ENCODE data around the gene CCSER2.
"Not testable (repeated sequence)": the region's sequence is repeated elsewhere in the genome, so short reads cannot be mapped to it uniquely, and the experiment has no call there.

The CCSER2 gene

GRCh38 chr10:84510121-84510520 lies 181.7 kb downstream of the CCSER2 start:
- intact Hi-C loops (cut with DNase I), result no loop called here

DNA sequence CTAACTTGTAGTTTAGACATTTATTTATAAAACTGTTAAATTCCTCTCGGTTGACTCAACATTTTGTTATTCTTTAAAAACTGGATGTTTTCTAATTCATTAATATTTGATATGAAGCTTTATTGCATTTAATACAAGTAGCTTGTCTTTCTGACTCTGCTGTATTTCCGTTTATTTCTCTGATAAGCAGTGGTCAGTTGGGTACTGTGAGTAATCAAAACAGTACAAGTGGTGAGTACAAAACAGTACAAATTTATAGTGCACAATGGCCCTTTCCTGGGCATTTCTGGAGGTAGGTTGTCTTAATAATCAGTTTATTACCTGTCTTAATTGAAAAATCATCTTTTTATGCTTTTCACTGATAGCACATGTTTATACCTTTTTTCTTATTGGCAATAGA lies 182.7 kb downstream of the CCSER2 start:
- intact Hi-C loops (cut with DNase I), result no loop called here
- no peak for DNase-seq

More at GRCh38 chr10:84510121-84510520, 181.7 kb downstream of the CCSER2 start:
- DNase-seq, result no peak

- intact Hi-C loops (cut with DNase I), result no loop called here
- DNase-seq, result no peak
These were observed 183.4 kb downstream of the CCSER2 start for GRCh38 chr10:84511709-84512285.

DNA sequence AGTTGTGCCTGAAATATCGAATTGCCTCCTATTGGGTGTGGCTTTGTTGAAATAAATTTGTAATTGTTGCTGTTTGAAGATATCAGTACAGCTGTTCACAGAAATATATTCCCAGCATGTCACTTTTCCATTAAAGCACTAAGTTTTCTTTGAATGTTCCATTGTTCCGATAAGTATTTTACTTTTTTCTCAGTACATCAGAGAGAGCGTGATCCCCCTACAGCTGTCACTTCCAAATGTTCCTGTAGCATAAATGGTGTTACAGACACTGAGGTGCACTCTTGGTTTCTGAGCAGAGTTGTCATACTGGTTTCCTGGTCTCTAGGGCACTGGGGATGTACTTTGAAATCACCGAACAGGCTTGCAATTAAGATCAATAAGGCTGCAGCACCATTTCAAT lies 189.2 kb downstream of the CCSER2 start:
- DNase-seq, result no peak
- intact Hi-C loops (cut with DNase I), result no loop called here

- intact Hi-C loops (cut with DNase I), result no loop called here
- DNase-seq, result no peak
These were observed 190.8 kb downstream of the CCSER2 start for GRCh38 chr10:84519235-84519634.

GRCh38 chr10:84521013-84521412 lies 192.6 kb downstream of the CCSER2 start:
- no peak for DNase-seq
- intact Hi-C loops (cut with DNase I), result no loop called here

- intact Hi-C loops (cut with DNase I), result no loop called here
- DNase-seq, result peak in 1 of 10 donors; percentile 66
These were observed 193.1 kb downstream of the CCSER2 start for GRCh38 chr10:84521468-84521867.

DNA sequence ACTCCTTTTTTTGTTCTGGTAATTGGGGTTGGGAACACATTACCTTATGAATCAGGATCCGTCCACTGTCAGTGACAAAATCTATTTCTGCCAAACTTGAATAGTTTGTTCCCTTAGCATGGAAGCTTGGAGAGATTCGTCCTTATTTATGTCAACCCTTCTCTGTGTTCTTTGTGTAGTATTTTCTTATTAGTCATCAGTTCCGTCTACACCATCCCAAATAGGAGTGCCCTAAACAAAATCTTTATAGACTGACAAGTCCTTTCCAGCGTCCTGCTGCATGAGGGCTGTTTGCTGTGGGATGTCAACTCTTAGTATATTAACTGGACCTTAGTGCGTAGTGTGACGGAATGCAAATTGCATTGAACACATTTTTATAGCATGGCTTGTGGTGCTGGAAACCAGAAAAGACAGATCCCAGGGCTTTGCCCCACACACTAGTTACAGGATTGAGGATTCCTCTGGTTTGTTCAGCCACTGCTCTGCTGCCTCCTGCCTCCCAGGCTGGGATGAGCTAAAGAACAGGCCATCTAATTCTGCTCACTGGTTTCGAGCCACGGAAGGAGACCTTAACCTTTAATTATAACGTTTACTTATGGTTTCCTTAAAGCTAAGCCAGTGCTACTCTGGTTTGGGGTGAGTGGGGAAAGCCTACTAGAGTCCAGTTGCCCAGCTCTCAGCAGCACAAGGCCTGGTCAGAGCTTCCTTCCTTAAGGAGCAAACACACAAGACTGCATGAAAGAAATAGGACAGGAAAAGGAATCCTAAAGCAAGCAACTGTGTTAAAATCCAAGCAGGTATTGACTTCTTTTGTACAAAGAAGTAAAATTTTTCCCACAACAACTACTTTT lies 194.4 kb downstream of the CCSER2 start:
- intact Hi-C loops (cut with DNase I), result no loop called here
- DNase-seq, result no peak

- no peak for DNase-seq
- intact Hi-C loops (cut with DNase I), result no loop called here
These were observed 195.1 kb downstream of the CCSER2 start for GRCh38 chr10:84523526-84523925.

GRCh38 chr10:84524435-84524834 lies 196.0 kb downstream of the CCSER2 start:
- no peak for DNase-seq
- intact Hi-C loops (cut with DNase I), result no loop called here

DNA sequence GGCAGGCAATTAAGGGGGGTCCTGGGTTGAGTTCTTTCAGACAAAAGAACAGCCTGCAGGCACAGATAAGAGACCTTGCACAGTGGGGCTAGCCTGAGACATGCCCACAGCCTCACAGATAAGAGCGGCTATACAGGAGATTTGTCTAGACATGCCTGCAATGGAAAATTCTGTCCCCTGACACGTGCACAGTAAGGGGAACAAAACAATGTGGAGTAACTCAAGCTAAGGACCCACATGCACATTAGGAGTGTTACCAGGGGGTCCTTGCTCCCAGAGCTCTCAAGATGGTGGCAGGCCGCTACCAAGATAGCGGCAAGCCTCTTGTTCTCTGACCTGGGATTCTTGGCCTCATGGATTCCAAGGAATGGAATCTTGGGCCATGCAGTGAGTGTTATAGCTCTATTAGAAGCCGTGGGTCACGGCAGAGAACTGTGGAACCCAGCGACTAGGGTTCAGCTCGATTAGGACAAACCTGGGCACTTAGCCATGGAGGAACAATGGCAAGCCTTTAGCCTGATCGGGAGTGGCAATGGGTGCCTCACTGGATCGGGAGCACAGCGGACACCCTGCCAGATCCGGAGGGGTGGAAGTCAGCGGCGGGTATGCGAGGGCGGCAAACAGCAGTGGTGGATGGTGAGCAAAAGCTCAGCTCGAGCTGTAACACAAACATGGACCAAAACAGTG lies 196.9 kb downstream of the CCSER2 start:
- DNase-seq, result peak in 1 of 10 donors; percentile 37
- intact Hi-C loops (cut with DNase I), result no loop called here

GRCh38 chr10:84525807-84526182 lies 197.4 kb downstream of the CCSER2 start:
- intact Hi-C loops (cut with DNase I); DNase-seq: not testable (repeated sequence)

GRCh38 chr10:84527386-84527785 lies 199.0 kb downstream of the CCSER2 start:
- DNase-seq, result not testable (repeated sequence)

DNA sequence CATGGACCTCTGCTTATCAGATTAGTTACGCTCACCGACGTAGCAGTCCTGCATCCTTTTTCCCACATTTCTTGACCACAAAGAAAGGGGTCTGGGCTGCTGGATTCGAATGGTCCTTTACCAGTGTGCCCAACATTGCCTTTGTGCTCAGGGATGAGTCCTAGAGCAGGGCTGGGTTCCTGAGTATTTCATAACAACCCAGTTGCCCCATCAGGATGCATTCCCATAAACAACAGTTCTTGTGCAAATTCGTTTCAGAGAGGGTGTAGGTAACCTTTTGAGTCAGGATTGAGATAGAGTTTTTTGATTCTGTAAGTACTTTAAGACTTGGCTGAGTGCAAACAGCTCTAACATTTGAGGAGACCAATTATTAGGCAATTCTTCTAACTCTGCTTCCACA lies 200.1 kb downstream of the CCSER2 start:
- intact Hi-C loops (cut with DNase I); DNase-seq: not testable (repeated sequence)

More at GRCh38 chr10:84527386-84527785, 199.0 kb downstream of the CCSER2 start:
- intact Hi-C loops (cut with DNase I), result not testable (repeated sequence)

GRCh38 chr10:84530724-84531325 lies 202.4 kb downstream of the CCSER2 start:
- no peak for DNase-seq
- intact Hi-C loops (cut with DNase I), result no loop called here

DNA sequence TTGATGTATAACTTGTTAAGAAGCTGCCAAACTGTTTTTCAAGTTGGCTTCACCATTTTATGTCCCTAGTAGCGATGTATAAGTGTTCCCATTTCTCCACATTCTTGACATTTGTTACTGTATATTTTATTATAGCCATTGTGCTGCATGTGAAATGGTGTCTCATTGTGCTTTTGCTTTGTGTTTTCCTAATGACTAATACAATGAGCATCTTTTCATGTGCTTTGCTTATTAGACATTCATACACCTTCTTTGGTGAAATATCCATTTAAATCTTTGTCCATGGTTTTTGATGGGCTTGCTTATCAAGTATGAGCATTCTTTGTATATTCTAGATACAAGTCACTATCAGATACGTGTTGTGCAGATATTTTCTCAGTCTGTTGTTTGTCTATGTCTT lies 203.0 kb downstream of the CCSER2 start:
- intact Hi-C loops (cut with DNase I), result no loop called here
- no peak for DNase-seq

DNA sequence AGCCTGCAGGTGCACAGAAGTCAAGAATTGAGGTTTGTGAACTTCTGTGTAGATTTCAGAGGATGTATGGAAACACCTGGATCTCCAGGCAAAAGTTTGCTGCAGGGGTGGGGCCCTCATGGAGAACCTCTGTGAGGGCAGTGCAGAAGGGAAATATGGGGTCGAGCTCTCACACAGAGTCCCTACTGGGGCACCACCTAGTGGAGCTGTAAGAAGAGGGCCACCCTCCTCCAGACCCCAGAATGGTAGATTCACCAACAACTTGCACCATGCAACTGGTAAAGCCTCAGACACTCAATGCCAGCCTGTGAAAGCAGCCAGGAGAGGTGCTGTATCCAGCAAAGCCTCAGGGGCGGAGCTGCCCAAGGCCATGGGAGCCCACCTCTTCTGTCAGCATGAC lies 205.8 kb downstream of the CCSER2 start:
- no peak for DNase-seq
- intact Hi-C loops (cut with DNase I), result no loop called here

GRCh38 chr10:84537447-84537931 lies 209.1 kb downstream of the CCSER2 start:
- peak in 5 of 10 donors; percentile 28 to 90 (median 83) for DNase-seq
- intact Hi-C loops (cut with DNase I), result loop anchor here (1.0 kb wide), 3 partner anchors 162 to 273 kb away; no protein-coding TSS in a partner anchor

GRCh38 chr10:84538036-84538435 lies 209.6 kb downstream of the CCSER2 start:
- intact Hi-C loops (cut with DNase I), result no loop called here
- no peak for DNase-seq

DNA sequence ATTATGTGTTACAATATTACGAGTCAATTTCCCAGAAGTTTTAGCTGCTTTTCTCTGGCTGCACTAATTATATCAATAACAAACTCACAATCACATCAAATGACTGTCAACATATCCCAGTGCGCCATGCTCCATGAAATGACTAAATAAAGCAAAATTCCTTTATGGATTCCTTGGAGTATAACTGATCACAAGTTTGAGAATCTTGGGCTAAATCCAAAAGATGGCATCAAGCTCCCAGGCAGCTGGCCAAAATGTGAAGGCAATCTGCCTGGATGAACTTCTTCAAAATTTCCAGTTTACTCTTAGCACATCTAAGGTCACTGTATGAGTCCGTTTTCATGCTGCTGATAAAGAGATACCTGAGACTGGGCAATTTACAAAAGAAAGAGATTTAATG lies 210.8 kb downstream of the CCSER2 start:
- no peak for DNase-seq
- intact Hi-C loops (cut with DNase I), result no loop called here

All from posterior cingulate gyrus (tissue), 11 donors.